Thyroid gland (tissue), 4 donors: ENCODE measurements around the gene CDX1. TPM values are rescaled to one million over a fixed set of nuclear protein-coding genes. Genes with fewer than 3 reads are reported as not detected.

ENCODE experiments used
- DNase-seq, 2 donors: peaks; one replicate each; pipeline ENCODE4 v3.0.0-alpha.2; 2019
- H3K27ac ChIP-seq, 3 donors: fragments of 200-600 bp; sonication (generic); 1 replicate in 2 of 3; 2 replicates in 1 of 3; pipeline ENCODE4 v1.5.1; 2016 to 2019; ENCODE audit warnings: mild to moderate bottlenecking in 1 of 3, moderate library complexity in 1 of 3
- H3K27me3 ChIP-seq: fragments of 200-600 bp; sonication (generic); one replicate; pipeline ENCODE4 v1.5.1; 2019
- H3K36me3 ChIP-seq, 2 donors: fragments of 200-600 bp; sonication (generic); one replicate each; pipeline ENCODE4 v1.5.1; 2016 to 2019
- H3K4me1 ChIP-seq, 2 donors: fragments of 200-600 bp; sonication (generic); one replicate each; pipeline ENCODE4 v1.5.1; 2017 to 2019
- H3K4me3 ChIP-seq, 3 donors: fragments of 200-600 bp; sonication (generic); replicated peaks in 1 of 3; 1 replicate in 2 of 3; 2 replicates in 1 of 3; pipeline ENCODE4 v1.5.1; 2016; ENCODE audit warnings: mild to moderate bottlenecking in 1 of 3
- H3K9me3 ChIP-seq: fragments of 200-600 bp; sonication (generic); one replicate; pipeline ENCODE4 v1.5.1; 2017
- POLR2A ChIP-seq, 2 donors: fragments of 450-650 bp; IDR thresholded peaks; one replicate each; pipeline ENCODE4 v1.6.1; 2017; ENCODE audit warnings: antibody characterized with exemption in 2 of 2, mild to moderate bottlenecking in 2 of 2, moderate library complexity in 1 of 2
- WGBS, 2 donors: methylation state at CpG; one replicate each; pipeline ENCODE4 v1.1.5; 2017; 5-methylcytosine and 5-hydroxymethylcytosine counted together
- intact Hi-C: fragments of 100-400 bp; cut with DNase I; formaldehyde crosslinking; loops from one replicate; pipeline ENCODE4 v1.15.1; 2023
- total RNA-seq, 4 donors: library from RNA; depleted of rRNA; stranded (reverse); fragments of >200 nt; gene quantifications; one replicate each; pipeline ENCODE4 v1.2.3, GENCODE V29; 2016
- TF ChIP-seq, protein P1 (sequence below), 6 experiments: fragments of 200-600 bp in 3 of 6; fragments of 450-650 bp in 3 of 6; sonication (generic) in 3 of 6; IDR thresholded peaks; one replicate each; pipeline ENCODE4 v1.5.1; 2016 to 2019; ENCODE audit warnings: antibody characterized with exemption in 6 of 6, mild to moderate bottlenecking in 2 of 6, inconsistent platforms in 1 of 6, moderate library complexity in 1 of 6

Gene CDX1
- total RNA-seq, 4 donors from 2014 or later: not detected

DNA sequence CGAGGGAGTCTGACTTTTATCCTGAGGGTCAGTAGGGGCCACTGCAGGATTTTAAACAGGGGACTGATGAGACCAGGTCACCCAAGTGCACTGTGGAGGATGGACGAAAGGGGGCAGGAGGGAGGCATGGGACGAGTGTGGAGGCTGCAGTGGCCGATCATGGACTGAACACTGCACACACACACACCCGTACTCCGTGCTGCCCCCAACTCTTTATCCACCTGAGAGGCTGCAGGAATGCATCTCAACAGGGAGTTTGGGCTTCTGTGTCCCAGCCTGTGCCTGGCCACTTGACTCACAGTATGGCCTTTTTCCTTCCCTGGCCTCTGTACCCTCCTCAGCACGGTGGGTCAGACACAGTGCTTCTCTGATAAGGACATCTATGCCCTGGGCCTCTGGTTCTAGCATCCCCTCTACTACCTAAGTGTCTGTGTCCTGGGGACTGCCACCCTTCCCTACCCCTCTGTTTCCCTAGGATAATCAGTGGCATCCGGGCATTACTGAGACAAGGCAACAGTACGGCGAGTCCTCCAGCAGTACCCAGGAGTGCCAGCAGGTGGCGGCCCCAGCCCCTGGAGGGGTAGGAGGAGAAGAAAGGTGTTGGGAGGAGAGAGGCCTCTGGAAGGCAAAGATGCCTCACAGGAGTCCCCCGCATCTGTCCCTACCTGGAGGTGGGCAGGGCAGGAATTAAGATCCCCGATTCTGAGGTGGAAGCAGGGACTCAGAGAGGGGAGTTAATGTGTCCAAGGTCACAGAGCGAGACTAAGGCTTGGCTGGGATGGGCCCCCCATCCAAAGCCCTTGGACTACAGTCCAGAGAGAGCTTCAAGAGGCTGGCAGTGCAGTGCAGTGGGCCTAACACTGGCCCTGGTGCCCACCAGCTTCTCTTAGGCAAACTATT, 5.1 kb upstream of the CDX1 start:
- peak; percentile 66 to 74 for DNase-seq
- 32 to 34% methylated on average over 14 of the region's 14 CpGs for WGBS, 2 donors
- H3K9me3 ChIP-seq: no peaks in the 10 kb centered on the region
- H3K36me3 ChIP-seq: no peaks in the 10 kb centered on the region
- H3K4me1 ChIP-seq: peaks cover 0 to 6% of the 10 kb centered on the region in 2 donors
- peak overlapping the region in 1 of 3 donors; percentile 73 for H3K27ac ChIP-seq
- intact Hi-C loops: loop anchor here (2.0 kb wide), 1 partner anchor 55 kb away; no protein-coding TSS in a partner anchor
- no peaks in the 10 kb centered on the region for H3K27me3 ChIP-seq
- TF ChIP-seq, protein P1, sequence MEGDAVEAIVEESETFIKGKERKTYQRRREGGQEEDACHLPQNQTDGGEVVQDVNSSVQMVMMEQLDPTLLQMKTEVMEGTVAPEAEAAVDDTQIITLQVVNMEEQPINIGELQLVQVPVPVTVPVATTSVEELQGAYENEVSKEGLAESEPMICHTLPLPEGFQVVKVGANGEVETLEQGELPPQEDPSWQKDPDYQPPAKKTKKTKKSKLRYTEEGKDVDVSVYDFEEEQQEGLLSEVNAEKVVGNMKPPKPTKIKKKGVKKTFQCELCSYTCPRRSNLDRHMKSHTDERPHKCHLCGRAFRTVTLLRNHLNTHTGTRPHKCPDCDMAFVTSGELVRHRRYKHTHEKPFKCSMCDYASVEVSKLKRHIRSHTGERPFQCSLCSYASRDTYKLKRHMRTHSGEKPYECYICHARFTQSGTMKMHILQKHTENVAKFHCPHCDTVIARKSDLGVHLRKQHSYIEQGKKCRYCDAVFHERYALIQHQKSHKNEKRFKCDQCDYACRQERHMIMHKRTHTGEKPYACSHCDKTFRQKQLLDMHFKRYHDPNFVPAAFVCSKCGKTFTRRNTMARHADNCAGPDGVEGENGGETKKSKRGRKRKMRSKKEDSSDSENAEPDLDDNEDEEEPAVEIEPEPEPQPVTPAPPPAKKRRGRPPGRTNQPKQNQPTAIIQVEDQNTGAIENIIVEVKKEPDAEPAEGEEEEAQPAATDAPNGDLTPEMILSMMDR (IDR thresholded peaks at IDR 0.05): peak; percentile 75 to 96 (median 83)
- TF ChIP-seq POLR2A (IDR thresholded peaks at IDR 0.05): no peak
- H3K4me3 ChIP-seq: no peak overlapping the region

DNA sequence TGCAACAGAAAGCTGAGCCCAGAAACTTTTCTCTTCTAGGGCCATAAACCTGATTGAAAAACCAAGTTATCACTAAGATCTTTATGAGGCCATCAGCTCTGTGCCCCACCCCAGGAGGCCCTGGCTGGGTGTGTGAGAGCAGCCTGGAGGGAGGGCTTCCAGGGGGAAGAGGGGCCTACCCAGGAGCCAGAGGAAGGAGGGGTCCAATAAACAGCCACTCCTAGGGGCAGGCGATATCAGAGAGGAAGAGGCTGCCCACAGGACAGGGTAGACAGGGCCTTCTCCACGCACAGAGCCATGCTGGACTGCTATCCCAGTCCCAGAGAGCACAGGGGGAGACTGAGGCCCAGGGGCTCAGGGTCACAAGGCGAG, 4.5 kb upstream of the CDX1 start:
- Histone ChIP-seq H3K4me1 (peaks cover 0 to 12% of the 10 kb centered on the region in 2 donors), H3K4me3 (no peak overlapping the region), H3K27ac (no peak overlapping the region), H3K9me3 (no peaks in the 10 kb centered on the region), H3K27me3 (no peaks in the 10 kb centered on the region), H3K36me3 (no peaks in the 10 kb centered on the region)
- intact Hi-C loops: loop anchor here (2.0 kb wide), 1 partner anchor 55 kb away; no protein-coding TSS in a partner anchor
- TF ChIP-seq, protein P1 (IDR thresholded peaks at IDR 0.05): no peak
- TF ChIP-seq POLR2A (IDR thresholded peaks at IDR 0.05): no peak
- WGBS, 2 donors: 87 to 92% methylated on average over 3 of the region's 3 CpGs
- no peak for DNase-seq

DNA sequence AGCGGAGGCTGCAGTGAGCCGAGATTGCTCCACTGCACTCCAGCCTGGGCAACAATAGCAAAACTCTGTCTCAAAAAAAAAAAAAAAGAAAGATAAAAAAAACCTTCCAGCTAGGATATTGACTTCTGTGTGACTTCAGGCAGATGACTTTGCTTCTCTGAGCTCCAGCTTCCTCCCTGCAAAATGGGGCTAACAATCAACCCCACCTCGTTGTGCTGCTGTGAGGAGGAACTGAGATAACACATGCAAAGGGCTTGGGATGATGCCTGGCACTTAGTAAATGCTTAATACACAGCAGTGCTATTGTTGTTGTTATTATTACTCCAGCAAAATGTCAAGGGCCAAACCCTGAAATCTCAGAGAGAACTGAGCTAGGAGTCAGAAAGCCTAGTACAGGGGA, 3.5 kb upstream of the CDX1 start:
- no peak for DNase-seq
- Histone ChIP-seq H3K36me3 (no peaks in the 10 kb centered on the region), H3K27me3 (peaks cover 3% of the 10 kb centered on the region), H3K9me3 (no peaks in the 10 kb centered on the region), H3K27ac (peak overlapping the region in 2 of 3 donors; percentile 38 to 49), H3K4me3 (no peak overlapping the region), H3K4me1 (peaks cover 0 to 16% of the 10 kb centered on the region in 2 donors)
- TF ChIP-seq, protein P1 (IDR thresholded peaks at IDR 0.05): no peak
- no peak for TF ChIP-seq POLR2A (IDR thresholded peaks at IDR 0.05)
- intact Hi-C loops: loop anchor here (2.0 kb wide), 1 partner anchor 54 kb away; no protein-coding TSS in a partner anchor
- WGBS, 2 donors: 64 to 69% methylated on average over 3 of the region's 3 CpGs

DNA sequence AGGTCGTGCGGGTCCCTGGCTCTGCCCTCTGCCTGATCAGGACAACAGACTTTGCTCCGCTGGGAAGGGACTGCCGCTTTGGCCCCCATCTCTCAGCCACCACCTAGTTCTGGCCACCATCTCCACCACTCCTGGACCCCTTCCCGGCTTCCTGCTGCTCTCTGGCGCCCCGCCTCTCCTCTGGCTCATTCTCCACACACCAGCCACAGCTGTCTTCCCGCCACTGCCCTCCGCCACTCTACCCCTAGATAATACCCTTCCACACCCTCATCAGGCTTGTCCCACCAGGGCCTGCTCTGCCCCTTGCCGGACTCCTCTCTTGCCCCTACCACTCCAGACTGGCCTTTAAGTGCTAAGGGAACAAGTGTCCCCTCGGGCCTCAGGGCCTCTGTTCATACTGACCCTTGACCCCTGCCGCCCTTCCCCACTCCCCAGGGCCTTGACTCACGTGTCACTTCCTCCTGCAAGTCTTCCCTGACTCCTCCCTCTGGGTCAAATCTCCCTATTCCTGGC, 3.0 kb upstream of the CDX1 start:
- peaks cover 0 to 16% of the 10 kb centered on the region in 2 donors for H3K4me1 ChIP-seq
- no peaks in the 10 kb centered on the region for H3K9me3 ChIP-seq
- intact Hi-C loops: loop anchor here (2.0 kb wide), 1 partner anchor 53 kb away; no protein-coding TSS in a partner anchor
- H3K27ac ChIP-seq: peak overlapping the region in 2 of 3 donors; percentile 38 to 49
- no peak overlapping the region for H3K4me3 ChIP-seq
- 60 to 67% methylated on average over 13 of the region's 13 CpGs for WGBS, 2 donors
- peak; percentile 23 to 24 for DNase-seq
- TF ChIP-seq, protein P1 (IDR thresholded peaks at IDR 0.05): no peak
- no peak for TF ChIP-seq POLR2A (IDR thresholded peaks at IDR 0.05)
- peaks cover 3% of the 10 kb centered on the region for H3K27me3 ChIP-seq
- H3K36me3 ChIP-seq: no peaks in the 10 kb centered on the region
